NCI-H82 treated with DMSO at 0.1 percent for 48 hours (cell line): ENCODE data around the gene C1RL.

Experiments used
- DNase-seq: peaks from one replicate; lab custom pipeline; 2025; ENCODE audit not compliant: unreplicated experiment; lab: John Stamatoyannopoulos, UW

C1RL gene

GRCh38 chr12:7137908-7138307, 28.9 kb upstream of the C1RL start:
- no peak for DNase-seq

GRCh38 chr12:7136676-7137075, 27.7 kb upstream of the C1RL start:
- DNase-seq, result no peak

GRCh38 chr12:7136071-7136470, 27.1 kb upstream of the C1RL start:
- no peak for DNase-seq

GRCh38 chr12:7134396-7135166, 25.6 kb upstream of the C1RL start:
- DNase-seq, result no peak

GRCh38 chr12:7131502-7131866, 22.5 kb upstream of the C1RL start:
- DNase-seq, result no peak

- DNase-seq, result peak; percentile 12
These were observed 21.9 kb upstream of the C1RL start for GRCh38 chr12:7130701-7131501.

GRCh38 chr12:7129872-7130691, 21.1 kb upstream of the C1RL start, which contains the start of gene CLSTN3:
Gene CLSTN3 (plus strand): TSS chr12:7130371. CDS start chr12:7130649, 278 bp downstream.
- peak; percentile 76 for DNase-seq

- DNase-seq, result no peak
These were observed 20.4 kb upstream of the C1RL start for GRCh38 chr12:7129287-7129871.

- DNase-seq, result no peak
These were observed 19.8 kb upstream of the C1RL start, which contains the start of gene RBP5 for GRCh38 chr12:7128681-7129286. Gene RBP5 (minus strand): TSS chr12:7128889. CDS start chr12:7128775, 114 bp downstream.

GRCh38 chr12:7127916-7128626, 19.1 kb upstream of the C1RL start:
- DNase-seq, result no peak

GRCh38 chr12:7125632-7126227, 16.7 kb upstream of the C1RL start:
- DNase-seq, result no peak

GRCh38 chr12:7123806-7124522, 14.9 kb upstream of the C1RL start:
- no peak for DNase-seq

GRCh38 chr12:7122811-7123769, 14.1 kb upstream of the C1RL start:
- DNase-seq, result no peak

GRCh38 chr12:7121324-7121723, 12.3 kb upstream of the C1RL start:
- DNase-seq, result no peak

- no peak for DNase-seq
These were observed 11.2 kb upstream of the C1RL start for GRCh38 chr12:7120166-7120565.

- DNase-seq, result no peak
These were observed 9.9 kb upstream of the C1RL start for GRCh38 chr12:7118881-7119280.

- DNase-seq, result no peak
These were observed 8.7 kb upstream of the C1RL start for GRCh38 chr12:7117670-7118069.

GRCh38 chr12:7116916-7117315, 7.9 kb upstream of the C1RL start:
- no peak for DNase-seq
